ENCODE data around the gene PSORS1C2. TPM values are rescaled to one million over a fixed set of nuclear protein-coding genes. Genes with fewer than 3 reads are reported as not detected.

PSORS1C2 gene
- total RNA-seq, 1 donor: not detected

DNA sequence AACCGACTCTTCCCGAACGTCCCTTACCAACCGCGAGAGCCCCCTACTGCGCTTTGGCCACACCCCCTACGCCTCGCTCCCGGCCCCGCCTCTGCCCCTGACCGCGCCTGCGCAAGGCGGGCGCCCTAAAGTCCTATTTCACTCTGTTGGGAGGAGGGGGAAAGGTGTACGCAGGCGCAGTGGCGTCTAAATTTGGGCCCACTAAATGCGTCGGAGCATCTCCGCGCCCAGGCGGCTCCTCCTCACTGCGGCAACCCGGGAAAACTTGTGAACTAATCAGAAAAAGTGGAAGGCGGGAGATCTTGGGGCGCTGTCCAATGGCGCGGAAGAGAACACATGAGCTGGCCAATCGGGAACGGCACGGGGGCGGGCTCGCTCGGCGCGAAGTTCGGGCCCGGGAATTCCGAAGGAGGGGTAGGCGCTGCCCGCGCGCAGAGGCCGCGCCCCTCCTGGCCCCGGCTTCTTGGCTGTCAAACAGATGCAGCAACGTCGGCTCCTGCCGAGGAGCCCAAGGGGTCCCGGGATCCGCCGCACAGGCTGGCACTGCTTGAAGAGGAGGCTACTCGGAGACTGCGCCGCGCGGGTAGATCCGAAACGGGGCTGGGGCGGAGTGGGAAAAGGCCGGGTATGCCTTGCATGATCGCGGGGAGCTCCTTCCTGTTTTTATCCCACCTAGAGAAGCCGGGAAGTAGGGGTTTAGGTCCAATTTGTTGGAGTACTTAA lies 19.4 kb upstream of the PSORS1C2 start, which contains the start of gene TCF19:
Gene TCF19, plus strand, starts transcription at position 450 of the 723 bp plus-strand sequence. CDS start 881 bp downstream, outside the sequence.
- peaks cover 18% of the 10 kb centered on the region for H3K4me1 ChIP-seq (ENCODE audit: insufficient read depth, low read length)
- no peaks in the 10 kb centered on the region for H3K9me3 ChIP-seq (ENCODE audit: low read depth, low read length)
- H3K27me3 ChIP-seq (ENCODE audit: insufficient read depth, low read length): no peaks in the 10 kb centered on the region
- peak within 1 kb of the TSS; percentile 67 for H3K4me3 ChIP-seq (ENCODE audit: low read length)

GRCh38 chr6:31157513-31158139 lies 18.8 kb upstream of the PSORS1C2 start, which contains the start of gene CCHCR1:
CCHCR1 (minus strand) TSS chr6:31157802; CDS start chr6:31157600, 202 bp downstream.
- Histone ChIP-seq H3K9me3 (ENCODE audit: low read depth, low read length) (no peaks in the 10 kb centered on the region), H3K4me3 (ENCODE audit: low read length) (peak within 1 kb of the TSS; percentile 67), H3K27me3 (ENCODE audit: insufficient read depth, low read length) (no peaks in the 10 kb centered on the region), H3K4me1 (ENCODE audit: insufficient read depth, low read length) (peaks cover 18% of the 10 kb centered on the region)

DNA sequence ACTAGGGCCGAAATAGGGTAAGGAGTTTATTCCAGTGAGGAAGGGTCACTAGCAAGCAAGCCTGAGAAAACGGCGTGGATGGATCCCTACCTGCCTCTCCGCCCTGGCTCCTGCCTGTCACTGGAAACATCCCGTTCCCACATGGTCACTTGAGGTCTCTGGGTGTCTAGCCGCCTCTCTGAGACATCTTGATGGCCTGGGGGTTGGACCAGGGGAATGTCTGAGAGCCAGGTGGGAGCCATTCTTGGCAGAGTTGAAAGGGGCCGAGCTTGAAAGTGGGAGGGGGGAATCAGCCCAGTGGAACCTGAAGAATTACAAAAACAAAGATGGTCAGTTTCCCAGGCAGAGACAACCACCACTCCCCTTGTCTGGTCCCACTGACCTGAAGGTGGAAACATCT lies 17.8 kb upstream of the PSORS1C2 start:
- H3K4me1 ChIP-seq (ENCODE audit: insufficient read depth, low read length): peaks cover 18% of the 10 kb centered on the region

GRCh38 chr6:31154436-31154835 lies 15.6 kb upstream of the PSORS1C2 start:
- no peaks in the 10 kb centered on the region for H3K9me3 ChIP-seq (ENCODE audit: low read depth, low read length)

More for the DNA sequence above, 17.8 kb upstream of the PSORS1C2 start:
- H3K27me3 ChIP-seq (ENCODE audit: insufficient read depth, low read length): no peaks in the 10 kb centered on the region
- H3K9me3 ChIP-seq (ENCODE audit: low read depth, low read length): no peaks in the 10 kb centered on the region
- no peak overlapping the region for H3K4me3 ChIP-seq (ENCODE audit: low read length)

GRCh38 chr6:31152781-31153180 lies 13.9 kb upstream of the PSORS1C2 start:
- H3K9me3 ChIP-seq (ENCODE audit: low read depth, low read length): no peaks in the 10 kb centered on the region

More at GRCh38 chr6:31154436-31154835, 15.6 kb upstream of the PSORS1C2 start:
- no peaks in the 10 kb centered on the region for H3K27me3 ChIP-seq (ENCODE audit: insufficient read depth, low read length)
- no peak overlapping the region for H3K4me3 ChIP-seq (ENCODE audit: low read length)
- H3K4me1 ChIP-seq (ENCODE audit: insufficient read depth, low read length): peaks cover 14% of the 10 kb centered on the region

GRCh38 chr6:31149827-31150447 lies 11.1 kb upstream of the PSORS1C2 start:
- H3K27me3 ChIP-seq (ENCODE audit: insufficient read depth, low read length): no peaks in the 10 kb centered on the region
- no peak overlapping the region for H3K4me3 ChIP-seq (ENCODE audit: low read length)
- H3K9me3 ChIP-seq (ENCODE audit: low read depth, low read length): no peaks in the 10 kb centered on the region
- no peaks in the 10 kb centered on the region for H3K4me1 ChIP-seq (ENCODE audit: insufficient read depth, low read length)

More at GRCh38 chr6:31152781-31153180, 13.9 kb upstream of the PSORS1C2 start:
- no peak overlapping the region for H3K4me3 ChIP-seq (ENCODE audit: low read length)
- H3K4me1 ChIP-seq (ENCODE audit: insufficient read depth, low read length): peaks cover 5% of the 10 kb centered on the region
- H3K27me3 ChIP-seq (ENCODE audit: insufficient read depth, low read length): no peaks in the 10 kb centered on the region

GRCh38 chr6:31145386-31145785 lies 6.5 kb upstream of the PSORS1C2 start:
- H3K9me3 ChIP-seq (ENCODE audit: low read depth, low read length): no peaks in the 10 kb centered on the region
- H3K4me1 ChIP-seq (ENCODE audit: insufficient read depth, low read length): no peaks in the 10 kb centered on the region
- no peak overlapping the region for H3K4me3 ChIP-seq (ENCODE audit: low read length)
- no peaks in the 10 kb centered on the region for H3K27me3 ChIP-seq (ENCODE audit: insufficient read depth, low read length)

DNA sequence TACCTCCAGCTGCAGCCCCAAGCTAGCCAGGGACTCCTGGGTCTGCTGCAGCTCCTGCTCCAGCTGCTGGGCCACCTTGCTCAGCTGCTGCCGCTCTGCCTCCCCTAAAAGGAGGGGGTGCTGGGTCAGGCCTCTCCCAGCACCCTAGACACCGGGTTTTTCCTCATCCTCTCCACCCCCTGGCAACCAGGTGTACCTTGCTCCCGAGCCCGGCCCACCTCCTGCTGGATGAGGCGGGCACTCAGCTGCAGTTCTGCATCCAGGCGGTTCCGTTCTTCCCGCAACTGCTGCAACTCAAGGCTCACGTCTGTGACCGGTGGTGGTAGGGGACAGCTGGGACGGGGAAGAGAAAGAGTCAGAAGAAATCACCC lies 6.1 kb upstream of the PSORS1C2 start:
- no peak overlapping the region for H3K4me3 ChIP-seq (ENCODE audit: low read length)
- no peaks in the 10 kb centered on the region for H3K9me3 ChIP-seq (ENCODE audit: low read depth, low read length)
- no peaks in the 10 kb centered on the region for H3K4me1 ChIP-seq (ENCODE audit: insufficient read depth, low read length)
- H3K27me3 ChIP-seq (ENCODE audit: insufficient read depth, low read length): no peaks in the 10 kb centered on the region

- Histone ChIP-seq H3K4me1 (ENCODE audit: insufficient read depth, low read length) (no peaks in the 10 kb centered on the region), H3K4me3 (ENCODE audit: low read length) (no peak overlapping the region), H3K27me3 (ENCODE audit: insufficient read depth, low read length) (no peaks in the 10 kb centered on the region), H3K9me3 (ENCODE audit: low read depth, low read length) (no peaks in the 10 kb centered on the region)
Measured at GRCh38 chr6:31144296-31144969, 5.6 kb upstream of the PSORS1C2 start.

- Histone ChIP-seq H3K9me3 (ENCODE audit: low read depth, low read length) (no peaks in the 10 kb centered on the region), H3K4me1 (ENCODE audit: insufficient read depth, low read length) (no peaks in the 10 kb centered on the region), H3K27me3 (ENCODE audit: insufficient read depth, low read length) (no peaks in the 10 kb centered on the region), H3K4me3 (ENCODE audit: low read length) (no peak overlapping the region)
Measured at GRCh38 chr6:31143148-31143547, 4.3 kb upstream of the PSORS1C2 start.

GRCh38 chr6:31142361-31142761 lies 3.5 kb upstream of the PSORS1C2 start:
- H3K4me3 ChIP-seq (ENCODE audit: low read length): no peak overlapping the region
- no peaks in the 10 kb centered on the region for H3K27me3 ChIP-seq (ENCODE audit: insufficient read depth, low read length)
- peaks cover 5% of the 10 kb centered on the region for H3K4me1 ChIP-seq (ENCODE audit: insufficient read depth, low read length)
- no peaks in the 10 kb centered on the region for H3K9me3 ChIP-seq (ENCODE audit: low read depth, low read length)

GRCh38 chr6:31140643-31141042 lies 1.8 kb upstream of the PSORS1C2 start:
- Histone ChIP-seq H3K4me3 (ENCODE audit: low read length) (no peak overlapping the region), H3K9me3 (ENCODE audit: low read depth, low read length) (no peaks in the 10 kb centered on the region), H3K4me1 (ENCODE audit: insufficient read depth, low read length) (peaks cover 5% of the 10 kb centered on the region), H3K27me3 (ENCODE audit: insufficient read depth, low read length) (no peaks in the 10 kb centered on the region)

DNA sequence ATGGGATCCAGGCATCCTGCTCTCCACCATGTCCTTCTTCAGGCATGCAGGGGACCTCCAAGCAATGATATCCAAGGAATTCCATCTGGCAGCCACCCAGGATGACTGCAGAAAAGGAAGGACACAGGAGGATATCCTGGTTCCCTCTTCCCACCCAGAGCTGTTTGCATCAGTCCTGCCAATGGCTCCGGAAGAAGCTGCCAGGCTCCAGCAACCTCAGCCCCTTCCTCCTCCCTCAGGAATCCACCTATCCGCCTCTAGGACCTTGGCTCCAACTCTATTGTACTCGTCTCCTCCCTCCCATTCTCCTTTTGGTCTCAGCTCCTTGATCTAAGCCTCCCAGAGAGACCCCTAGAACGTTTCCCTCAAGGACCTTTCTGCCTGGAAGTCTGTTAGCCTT lies 733 bp upstream of the PSORS1C2 start:
- H3K27me3 ChIP-seq (ENCODE audit: insufficient read depth, low read length): no peaks in the 10 kb centered on the region
- H3K4me3 ChIP-seq (ENCODE audit: low read length): no peak overlapping the region

GRCh38 chr6:31135710-31136109 lies 3.2 kb downstream of the PSORS1C2 start:
- H3K4me3 ChIP-seq (ENCODE audit: low read length): no peak overlapping the region

More for the DNA sequence above, 733 bp upstream of the PSORS1C2 start:
- H3K9me3 ChIP-seq (ENCODE audit: low read depth, low read length): no peaks in the 10 kb centered on the region
- peaks cover 5% of the 10 kb centered on the region for H3K4me1 ChIP-seq (ENCODE audit: insufficient read depth, low read length)

DNA sequence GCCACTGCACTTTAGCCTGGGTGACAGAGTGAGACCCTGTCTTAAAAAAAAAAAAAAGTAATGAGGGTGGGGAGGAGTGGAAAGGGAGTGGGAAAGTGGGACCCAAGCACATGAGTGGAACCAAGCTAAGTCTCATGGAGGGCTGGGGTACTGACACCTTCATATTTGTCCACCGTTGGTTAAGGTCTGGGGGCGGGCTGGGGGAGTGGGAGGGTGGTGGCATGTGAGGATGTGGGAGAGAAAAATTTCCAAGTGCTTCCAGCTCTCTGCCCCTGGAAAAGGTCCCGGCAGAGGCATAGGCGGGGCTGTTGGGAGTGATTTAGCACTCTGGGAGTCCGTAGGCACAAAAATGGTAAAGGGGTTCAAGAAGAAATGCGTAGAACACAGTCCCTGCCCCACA lies 6.1 kb downstream of the PSORS1C2 start:
- Histone ChIP-seq H3K27me3 (ENCODE audit: insufficient read depth, low read length) (no peaks in the 10 kb centered on the region), H3K4me3 (ENCODE audit: low read length) (no peak overlapping the region), H3K4me1 (ENCODE audit: insufficient read depth, low read length) (peaks cover 3% of the 10 kb centered on the region), H3K9me3 (ENCODE audit: low read depth, low read length) (no peaks in the 10 kb centered on the region)

More at GRCh38 chr6:31135710-31136109, 3.2 kb downstream of the PSORS1C2 start:
- Histone ChIP-seq H3K4me1 (ENCODE audit: insufficient read depth, low read length) (peaks cover 5% of the 10 kb centered on the region), H3K9me3 (ENCODE audit: low read depth, low read length) (no peaks in the 10 kb centered on the region), H3K27me3 (ENCODE audit: insufficient read depth, low read length) (no peaks in the 10 kb centered on the region)

All from mononuclear cell (primary cell).